GM12878 (cell line): Measurements from ENCODE around the gene C1orf210. TPM values are rescaled to one million over a fixed set of nuclear protein-coding genes. Genes with fewer than 3 reads are reported as not detected.

ENCODE experiments used
- FOXM1 ChIP-seq: IDR thresholded peaks from 2 replicates; pipeline ENCODE4 v1.6.1; 2012; ENCODE audit warnings: low read depth, mild to moderate bottlenecking, inconsistent platforms, low read length, moderate library complexity
- IRF4 ChIP-seq: IDR thresholded peaks from 2 replicates; pipeline ENCODE4 v1.6.1; 2011; ENCODE audit warnings: low read depth, low read length
- KDM1A ChIP-seq: fragments of 200-600 bp; sonication (generic); IDR thresholded peaks from 2 replicates; pipeline ENCODE4 v1.6.1; 2016; ENCODE audit warnings: borderline replicate concordance
- NFYA ChIP-seq: IDR thresholded peaks from 2 replicates; pipeline ENCODE4 v1.6.1; 2011; ENCODE audit warnings: low read depth, mild to moderate bottlenecking, low read length, improper control_type of control experiment, borderline replicate concordance
- PBX3 ChIP-seq: IDR thresholded peaks from 2 replicates; pipeline ENCODE4 v1.6.1; 2011; ENCODE audit warnings: mild to moderate bottlenecking, low read depth, low read length, moderate library complexity; ENCODE audit not compliant: insufficient replicate concordance
- RAD51 ChIP-seq: fragments of 450-650 bp; IDR thresholded peaks from 2 replicates; pipeline ENCODE4 v1.6.1; 2016; ENCODE audit warnings: moderate library complexity, mild to moderate bottlenecking, inconsistent platforms
- SIN3A ChIP-seq: IDR thresholded peaks from 2 replicates; pipeline ENCODE4 v1.6.1; 2012; ENCODE audit warnings: low read depth, low read length, improper control_type of control experiment
- ZNF207 ChIP-seq: fragments of 450-650 bp; IDR thresholded peaks from 2 replicates; pipeline ENCODE4 v1.6.1; 2014; ENCODE audit warnings: antibody characterized with exemption, mild to moderate bottlenecking, borderline replicate concordance
- ZNF274 ChIP-seq: IDR thresholded peaks from one replicate; pipeline ENCODE4 v1.8.0; 2011; ENCODE audit not compliant: insufficient read length, insufficient read depth
- ZNF687 ChIP-seq: fragments of 450-650 bp; IDR thresholded peaks from 2 replicates; pipeline ENCODE4 v1.6.1; 2017; ENCODE audit warnings: mild to moderate bottlenecking, moderate library complexity
- polyA plus RNA-seq, 11 experiments: library from polyadenylated mRNA; depleted of rRNA in 4 of 11; unstranded in 6 of 11; stranded (reverse) in 5 of 11; fragments of >200 nt; fragmentation: Nextera tagmentation in 4 of 11; fragmentation: Illumina TruSeq in 1 of 11; extraction: Ambion mirVana in 4 of 11; extraction: Trizol in 1 of 11; gene quantifications; 1 replicate in 1 of 11; 2 replicates in 10 of 11; pipeline versions ENCODE4 v1.2.1 to v1.2.3, GENCODE V29; 2011 to 2016; ENCODE audit warnings: inconsistent platforms in 2 of 11, missing spikeins in 2 of 11, low read depth in 1 of 11
- total RNA-seq, 4 experiments: library from RNA; depleted of rRNA in 3 of 4; stranded (reverse); fragments of >200 nt in 3 of 4; fragmentation: Illumina TruSeq in 1 of 4; extraction: Trizol in 1 of 4; gene quantifications; 2 replicates each; pipeline versions ENCODE4 v1.2.1 to v1.2.3, GENCODE V29; 2013 to 2021

The C1orf210 gene
- total and polyA plus RNA-seq, 10 of the 15 experiments (the other 5 are each of a cell fraction or from before 2014, with no cell fraction given): 0.07 TPM; not detected in 9

- TF ChIP-seq ZNF687 (no peak), SIN3A (no peak), ZNF274 (no peak), FOXM1 (no peak), NFYA (no peak), ZNF207 (no peak), IRF4 (no peak), KDM1A (no peak), PBX3 (no peak), RAD51 (no peak)
Measured at GRCh38 chr1:43285269-43285990, at the start of gene C1orf210 (continued).
